ENCODE measurements around the gene MORN1. TPM values are rescaled to one million over a fixed set of nuclear protein-coding genes. Genes with fewer than 3 reads are reported as not detected.

The MORN1 gene
- polyA plus RNA-seq, 1 donor (not counting 4 experiments of a cell fraction or from before 2014, with no cell fraction given): 2.1 TPM

- no peak for DNase-seq (ENCODE audit: low read depth, low spot score)
- Histone ChIP-seq H3K27me3 (ENCODE audit: control insufficient read depth, extremely low read depth, insufficient read depth, low read length) (peaks cover 26% of the 10 kb centered on the region), H3K27ac (ENCODE audit: control insufficient read depth, insufficient read depth, low read length) (no peak overlapping the region), H2AFZ (ENCODE audit: control insufficient read depth, low read length) (no peak overlapping the region), H3K9ac (ENCODE audit: control insufficient read depth, extremely low read depth, insufficient read depth, low read length) (no peak overlapping the region), H3K4me1 (ENCODE audit: control insufficient read depth, extremely low read depth, insufficient read depth, low read length) (no peaks in the 10 kb centered on the region), H4K20me1 (ENCODE audit: control insufficient read depth, extremely low read depth, insufficient read depth, low read length) (no peaks in the 10 kb centered on the region), H3K9me1 (ENCODE audit: control insufficient read depth, extremely low read depth, insufficient read depth, low read length) (no peaks in the 10 kb centered on the region), H3K36me3 (ENCODE audit: control insufficient read depth in 2 of 2, extremely low read depth in 1 of 2, insufficient read depth in 2 of 2, low read length in 2 of 2) (no peaks in the 10 kb centered on the region), H3K4me2 (ENCODE audit: control insufficient read depth, extremely low read depth, insufficient read depth, low read depth, low read length) (no peak overlapping the region), H3K79me2 (ENCODE audit: control insufficient read depth, insufficient read depth, low read length) (no peaks in the 10 kb centered on the region), H3K9me3 (ENCODE audit: control insufficient read depth, low read depth, low read length) (no peaks in the 10 kb centered on the region), H3K4me3 (ENCODE audit: control insufficient read depth in 2 of 3, extremely low read depth in 1 of 3, insufficient read depth in 2 of 3, low read depth in 1 of 3, low read length in 3 of 3) (no peak overlapping the region)
- TF ChIP-seq CTCF (optimal IDR thresholded peaks at IDR 0.05 in 1 of 3, IDR thresholded peaks at IDR 0.05 in 1 of 3, conservative IDR thresholded peaks at IDR 0.05 in 1 of 3; ENCODE audit: extremely low read depth in 1 of 3, insufficient read depth in 2 of 3, low read length in 3 of 3) (no peak), EZH2 (IDR thresholded peaks at IDR 0.05; ENCODE audit: low read length) (no peak)
- dilution Hi-C loops (cut with MboI; ENCODE audit: extremely low pct_ligation_motif_present, low sequenced_read_pairs): no loop called here
- FAIRE-seq: no peak
These were observed 35.0 kb downstream of the MORN1 start for GRCh38 chr1:2356401-2356800.

GRCh38 chr1:2355373-2356261 is 35.7 kb downstream of the MORN1 start:
- Histone ChIP-seq H3K9me1 (ENCODE audit: control insufficient read depth, extremely low read depth, insufficient read depth, low read length) (no peaks in the 10 kb centered on the region), H3K27ac (ENCODE audit: control insufficient read depth, insufficient read depth, low read length) (no peak overlapping the region), H3K4me3 (ENCODE audit: control insufficient read depth in 2 of 3, extremely low read depth in 1 of 3, insufficient read depth in 2 of 3, low read depth in 1 of 3, low read length in 3 of 3) (no peak overlapping the region), H3K9me3 (ENCODE audit: control insufficient read depth, low read depth, low read length) (no peaks in the 10 kb centered on the region), H2AFZ (ENCODE audit: control insufficient read depth, low read length) (no peak overlapping the region), H3K4me1 (ENCODE audit: control insufficient read depth, extremely low read depth, insufficient read depth, low read length) (no peaks in the 10 kb centered on the region), H3K36me3 (ENCODE audit: control insufficient read depth in 2 of 2, extremely low read depth in 1 of 2, insufficient read depth in 2 of 2, low read length in 2 of 2) (no peaks in the 10 kb centered on the region), H3K9ac (ENCODE audit: control insufficient read depth, extremely low read depth, insufficient read depth, low read length) (no peak overlapping the region), H3K27me3 (ENCODE audit: control insufficient read depth, extremely low read depth, insufficient read depth, low read length) (peaks cover 30% of the 10 kb centered on the region), H3K79me2 (ENCODE audit: control insufficient read depth, insufficient read depth, low read length) (no peaks in the 10 kb centered on the region), H3K4me2 (ENCODE audit: control insufficient read depth, extremely low read depth, insufficient read depth, low read depth, low read length) (no peak overlapping the region), H4K20me1 (ENCODE audit: control insufficient read depth, extremely low read depth, insufficient read depth, low read length) (no peaks in the 10 kb centered on the region)
- TF ChIP-seq EZH2 (IDR thresholded peaks at IDR 0.05; ENCODE audit: low read length) (no peak), CTCF (optimal IDR thresholded peaks at IDR 0.05 in 1 of 3, IDR thresholded peaks at IDR 0.05 in 1 of 3, conservative IDR thresholded peaks at IDR 0.05 in 1 of 3; ENCODE audit: extremely low read depth in 1 of 3, insufficient read depth in 2 of 3, low read length in 3 of 3) (no peak)
- no peak for FAIRE-seq
- no peak for DNase-seq (ENCODE audit: low read depth, low spot score)
- dilution Hi-C loops (cut with MboI; ENCODE audit: extremely low pct_ligation_motif_present, low sequenced_read_pairs): no loop called here
